ENCODE data around the gene RERE. TPM values are rescaled to one million over a fixed set of nuclear protein-coding genes. Genes with fewer than 3 reads are reported as not detected.
"Not testable (repeated sequence)": the region's sequence is repeated elsewhere in the genome, so short reads cannot be mapped to it uniquely, and the experiment has no call there.

RERE gene
- total RNA-seq, 1 experiment from 2014 or later = 73.4 TPM

GRCh38 chr1:8728464-8728863 is 89.0 kb downstream of the RERE start:
- peaks cover 4% of the 10 kb centered on the region; the same call in 1 of the 2 replicates for H3F3A ChIP-seq (ENCODE audit: insufficient read depth, low read depth)
- intact Hi-C loops (cut with micrococcal nuclease; ENCODE audit: unreplicated experiment) = loop anchor here (5.0 to 10.0 kb wide), 3 partner anchors 104 to 751 kb away; no protein-coding TSS in a partner anchor
- ChIA-PET CTCF (no interaction called here), POLR2A (ENCODE audit: unreplicated experiment) (interaction anchor here (0.7 kb wide), 1 partner anchor 48 kb away, joined by 7 read pairs; no protein-coding TSS in a partner anchor)
- no TSS peak for BruUV-seq (replicated peaks)
- H3K36me3 ChIP-seq (ENCODE audit: low read depth) = no peaks in the 10 kb centered on the region
- TF ChIP-seq EZH2 (IDR thresholded peaks at IDR 0.05; ENCODE audit: low read depth) (no peak), CTCF (conservative IDR thresholded peaks at IDR 0.05) (no peak)
- H3K4me2 ChIP-seq = no peak overlapping the region
- no peak for DNase-seq
- no peaks in the 10 kb centered on the region for H3K27me3 ChIP-seq (ENCODE audit: insufficient read depth, low read depth)
- H3K9me3 ChIP-seq (ENCODE audit: insufficient read depth, low read depth) = no peaks in the 10 kb centered on the region
- H3K27ac ChIP-seq = no peak overlapping the region
- H2AFZ ChIP-seq = no peak overlapping the region
- H3K4me1 ChIP-seq (replicated peaks; ENCODE audit: insufficient read depth) = peaks cover 4% of the 10 kb centered on the region; the same call in 1 of the 2 replicates
- no peaks in the 10 kb centered on the region for H4K20me1 ChIP-seq (ENCODE audit: insufficient read depth)
- no peaks in the 10 kb centered on the region for H3K9me2 ChIP-seq (ENCODE audit: insufficient read depth)
- no peaks in the 10 kb centered on the region for H3K79me2 ChIP-seq (ENCODE audit: low read depth)
- no peak overlapping the region for H3K4me3 ChIP-seq

GRCh38 chr1:8727809-8728213 is 89.6 kb downstream of the RERE start:
- H3F3A ChIP-seq (ENCODE audit: insufficient read depth, low read depth) = no peaks in the 10 kb centered on the region
- ChIA-PET POLR2A (ENCODE audit: unreplicated experiment) (interaction anchor here (0.5 to 0.7 kb wide), 3 partner anchors 49 to 176 kb away, joined by 3 to 7 read pairs (median 4); no protein-coding TSS in a partner anchor), CTCF (interaction anchor here (0.7 to 2.2 kb wide), 2 partner anchors 121 to 202 kb away, joined by 3 to 7 read pairs; no protein-coding TSS in a partner anchor)
- no peaks in the 10 kb centered on the region for H3K27me3 ChIP-seq (ENCODE audit: insufficient read depth, low read depth)
- no peak overlapping the region for H3K4me3 ChIP-seq
- no peak for TF ChIP-seq CTCF (conservative IDR thresholded peaks at IDR 0.05)
- no peak for TF ChIP-seq EZH2 (IDR thresholded peaks at IDR 0.05; ENCODE audit: low read depth)
- intact Hi-C loops (cut with micrococcal nuclease; ENCODE audit: unreplicated experiment) = loop anchor here (2.0 to 10.0 kb wide), 4 partner anchors 103 to 751 kb away; no protein-coding TSS in a partner anchor
- no peak for DNase-seq
- no peak overlapping the region for H3K27ac ChIP-seq
- H4K20me1 ChIP-seq (ENCODE audit: insufficient read depth) = no peaks in the 10 kb centered on the region
- no peaks in the 10 kb centered on the region for H3K9me3 ChIP-seq (ENCODE audit: insufficient read depth, low read depth)
- H3K36me3 ChIP-seq (ENCODE audit: low read depth) = no peaks in the 10 kb centered on the region
- BruUV-seq (replicated peaks) = no TSS peak
- H3K4me1 ChIP-seq (replicated peaks; ENCODE audit: insufficient read depth) = no peaks in the 10 kb centered on the region
- no peak overlapping the region for H3K4me2 ChIP-seq
- no peak overlapping the region for H2AFZ ChIP-seq
- no peaks in the 10 kb centered on the region for H3K9me2 ChIP-seq (ENCODE audit: insufficient read depth)
- H3K79me2 ChIP-seq (ENCODE audit: low read depth) = no peaks in the 10 kb centered on the region

- H3K9me3 ChIP-seq (ENCODE audit: insufficient read depth, low read depth); H3K4me3 ChIP-seq; DNase-seq; H3K27me3 ChIP-seq (ENCODE audit: insufficient read depth, low read depth); H3K36me3 ChIP-seq (ENCODE audit: low read depth); H4K20me1 ChIP-seq (ENCODE audit: insufficient read depth); H3K4me1 ChIP-seq (replicated peaks; ENCODE audit: insufficient read depth); H3K4me2 ChIP-seq; H3K79me2 ChIP-seq (ENCODE audit: low read depth); H3K9me2 ChIP-seq (ENCODE audit: insufficient read depth); BruUV-seq (replicated peaks); H2AFZ ChIP-seq; H3K27ac ChIP-seq; H3F3A ChIP-seq (ENCODE audit: insufficient read depth, low read depth): not testable (repeated sequence)
- POLR2A ChIA-PET (ENCODE audit: unreplicated experiment) = interaction anchor here (0.5 kb wide), 1 partner anchor 107 kb away, joined by 4 read pairs; no protein-coding TSS in a partner anchor
- intact Hi-C loops (cut with micrococcal nuclease; ENCODE audit: unreplicated experiment) = loop anchor here (2.0 to 10.0 kb wide), 4 partner anchors 103 to 750 kb away; no protein-coding TSS in a partner anchor
- CTCF ChIA-PET = interaction anchor here (0.7 to 2.2 kb wide), 3 partner anchors 122 to 201 kb away, joined by 3 to 16 read pairs (median 7); no protein-coding TSS in a partner anchor
Observed at GRCh38 chr1:8727316-8727715, 90.1 kb downstream of the RERE start.

Data from PC-9 (cell line).